Measurements from ENCODE around the gene ADAM22. TPM values are rescaled to one million over a fixed set of nuclear protein-coding genes. Genes with fewer than 3 reads are reported as not detected.

The ADAM22 gene
- total and polyA plus RNA-seq, 7 experiments from 2014 or later: 0.79 to 7.1 (median 2.5) TPM

DNA sequence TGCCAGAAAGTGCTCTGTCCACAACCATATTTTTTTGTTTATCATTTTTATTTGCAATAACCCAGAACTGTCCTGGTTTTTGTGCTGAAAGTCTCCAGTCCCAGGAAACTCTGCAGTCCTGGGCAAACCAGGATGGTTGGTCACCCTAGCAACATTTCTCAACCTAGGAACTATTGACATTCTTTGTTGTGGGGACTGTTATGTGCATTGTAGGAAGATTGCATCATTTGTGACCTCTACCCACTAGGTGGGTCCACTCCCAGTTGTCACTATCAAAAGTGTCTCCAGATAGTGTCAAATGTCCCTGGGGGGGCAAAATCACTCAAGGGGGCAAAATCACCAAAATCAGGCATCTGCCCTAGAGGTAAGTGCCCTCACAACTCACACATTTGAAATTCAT is 299.8 kb downstream of the ADAM22 start:
- DNase-seq (no peak), ATAC-seq (no peak)
- Histone ChIP-seq H3K4me1 (ENCODE audit: control insufficient read depth in 2 of 2, insufficient read depth in 2 of 2, low read length in 2 of 2) (no peaks in the 10 kb centered on the region), H3K4me3 (ENCODE audit: low read length) (no peak overlapping the region), H3K36me3 (ENCODE audit: control insufficient read depth in 2 of 3, insufficient read depth in 3 of 3, low read length in 3 of 3) (no peaks in the 10 kb centered on the region), H3K27ac (ENCODE audit: low read depth, low read length) (no peak overlapping the region), H3K9me3 (ENCODE audit: control insufficient read depth in 2 of 3, low read length in 3 of 3) (no peaks in the 10 kb centered on the region), H3K27me3 (ENCODE audit: control insufficient read depth in 2 of 2, insufficient read depth in 2 of 2, low read length in 2 of 2) (no peaks in the 10 kb centered on the region)
- Mint-ChIP-seq H3K4me3 (no peak overlapping the region), H3K27me3 (peaks cover 15 to 33% (median 22%) of the 10 kb centered on the region in 5 donors), H3K9me3 (peaks cover 0 to 5% (median 3%) of the 10 kb centered on the region in 11 donors), H3K27ac (no peak overlapping the region), H3K4me1 (peaks cover 0 to 4% (median 2%) of the 10 kb centered on the region in 7 donors), H3K36me3 (no peaks in the 10 kb centered on the region)
- intact Hi-C loops (cut with micrococcal nuclease): no loop called here
- ChIA-PET CTCF (no interaction called here), POLR2A (no interaction called here)

DNA sequence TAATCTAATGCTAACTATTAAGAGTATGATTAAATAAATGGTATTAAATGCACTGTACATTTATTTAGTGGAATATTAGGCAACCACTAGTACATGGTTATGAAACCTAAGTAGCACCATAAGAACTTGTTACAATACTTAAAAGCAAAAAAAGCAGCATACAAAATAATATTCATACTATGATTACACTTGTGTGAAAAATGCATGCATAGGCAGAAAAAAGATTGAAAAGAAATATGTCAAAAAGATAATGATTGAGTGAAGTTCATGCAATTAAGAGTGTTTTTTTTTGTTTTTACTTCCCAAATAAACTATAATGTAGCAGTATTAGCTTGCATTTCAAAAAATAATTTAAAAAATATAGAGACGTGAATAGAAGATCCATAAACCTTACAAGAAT is 305.8 kb downstream of the ADAM22 start:
- intact Hi-C loops (cut with micrococcal nuclease): loop anchor here (5.0 kb wide), 3 partner anchors 597 to 1877 kb away; no protein-coding TSS in a partner anchor
- Mint-ChIP-seq H3K27me3 (peaks cover 0 to 20% (median 10%) of the 10 kb centered on the region in 5 donors), H3K27ac (no peak overlapping the region), H3K9me3 (no peaks in the 10 kb centered on the region), H3K36me3 (no peaks in the 10 kb centered on the region), H3K4me3 (no peak overlapping the region), H3K4me1 (peaks cover 0 to 4% (median 2%) of the 10 kb centered on the region in 7 donors)
- H3K9me3 ChIP-seq (ENCODE audit: control insufficient read depth in 2 of 3, low read length in 3 of 3): no peaks in the 10 kb centered on the region
- no peak for DNase-seq
- ChIA-PET POLR2A (no interaction called here), CTCF (no interaction called here)
- no peaks in the 10 kb centered on the region for H3K27me3 ChIP-seq (ENCODE audit: control insufficient read depth in 2 of 2, insufficient read depth in 2 of 2, low read length in 2 of 2)
- H3K4me1 ChIP-seq (ENCODE audit: control insufficient read depth in 2 of 2, insufficient read depth in 2 of 2, low read length in 2 of 2): no peaks in the 10 kb centered on the region
- ATAC-seq: no peak
- no peak overlapping the region for H3K27ac ChIP-seq (ENCODE audit: low read depth, low read length)
- H3K36me3 ChIP-seq (ENCODE audit: control insufficient read depth in 2 of 3, insufficient read depth in 3 of 3, low read length in 3 of 3): no peaks in the 10 kb centered on the region
- H3K4me3 ChIP-seq (ENCODE audit: low read length): no peak overlapping the region

DNA sequence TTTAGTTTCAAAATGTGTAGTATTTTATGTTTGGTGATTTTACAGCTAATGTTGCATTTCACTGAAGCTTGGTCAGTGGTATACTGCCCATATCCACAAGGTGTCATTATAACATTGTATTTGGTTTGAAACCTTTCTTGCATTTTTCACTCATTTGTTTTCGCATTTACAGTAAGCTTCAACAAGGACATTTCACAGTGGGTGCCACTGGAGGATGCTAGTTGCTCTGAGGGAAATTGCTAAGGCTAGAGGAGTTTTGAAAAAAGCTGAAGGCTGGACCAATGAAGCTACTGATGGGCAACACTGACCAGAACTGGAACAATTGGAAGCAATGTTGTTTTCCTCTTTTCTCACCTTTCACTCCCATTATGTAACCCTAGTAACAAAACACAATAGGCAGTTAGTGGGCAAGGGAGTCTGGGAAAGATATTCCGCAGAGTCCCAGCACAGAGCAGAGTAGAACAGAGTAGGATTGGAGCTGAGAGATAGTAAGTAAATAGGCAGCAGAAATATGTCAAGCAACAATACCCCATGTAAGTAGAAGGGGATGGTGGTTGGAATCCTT is 309.4 kb downstream of the ADAM22 start:
- Mint-ChIP-seq H3K27me3 (peaks cover 0 to 23% (median 13%) of the 10 kb centered on the region in 5 donors), H3K36me3 (no peaks in the 10 kb centered on the region), H3K27ac (no peak overlapping the region), H3K4me1 (no peaks in the 10 kb centered on the region), H3K9me3 (no peaks in the 10 kb centered on the region), H3K4me3 (no peak overlapping the region)
- H3K4me3 ChIP-seq (ENCODE audit: low read length): no peak overlapping the region
- peak in 4 of 9 donors; percentile 4 to 13 (median 12) for DNase-seq
- CTCF ChIA-PET: interaction anchor here (0.9 kb wide), 1 partner anchor 1875 kb away, joined by 3 read pairs; no protein-coding TSS in a partner anchor
- H3K36me3 ChIP-seq (ENCODE audit: control insufficient read depth in 2 of 3, insufficient read depth in 3 of 3, low read length in 3 of 3): no peaks in the 10 kb centered on the region
- peak; percentile 77 for ATAC-seq
- H3K9me3 ChIP-seq (ENCODE audit: control insufficient read depth in 2 of 3, low read length in 3 of 3): no peaks in the 10 kb centered on the region
- H3K4me1 ChIP-seq (ENCODE audit: control insufficient read depth in 2 of 2, insufficient read depth in 2 of 2, low read length in 2 of 2): no peaks in the 10 kb centered on the region
- POLR2A ChIA-PET: no interaction called here
- no peaks in the 10 kb centered on the region for H3K27me3 ChIP-seq (ENCODE audit: control insufficient read depth in 2 of 2, insufficient read depth in 2 of 2, low read length in 2 of 2)
- no peak overlapping the region for H3K27ac ChIP-seq (ENCODE audit: low read depth, low read length)
- intact Hi-C loops (cut with micrococcal nuclease): loop anchor here (5.0 kb wide), 3 partner anchors 594 to 1874 kb away; no protein-coding TSS in a partner anchor

DNA sequence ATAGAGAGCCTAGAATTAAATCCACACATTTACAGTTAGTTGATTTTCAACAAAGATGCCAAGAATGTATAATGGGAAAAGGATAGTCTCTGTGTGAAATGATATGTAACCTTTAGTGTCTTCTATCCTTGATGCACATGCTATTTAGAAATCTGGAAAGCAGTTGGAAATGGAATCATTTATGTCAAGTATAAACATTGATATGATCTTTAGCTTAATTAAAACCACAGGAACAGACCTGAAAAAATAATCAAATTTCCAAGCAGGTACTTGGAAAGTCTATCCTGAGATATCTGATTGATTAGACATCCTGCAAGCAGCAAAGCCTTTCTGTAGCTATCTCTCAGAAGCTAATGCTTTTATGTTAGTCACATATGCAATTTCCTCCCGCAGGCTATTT is 310.2 kb downstream of the ADAM22 start:
- H3K4me3 Mint-ChIP-seq: no peak overlapping the region
- CTCF ChIA-PET: no interaction called here

More for the DNA sequence above, 310.2 kb downstream of the ADAM22 start:
- intact Hi-C loops (cut with micrococcal nuclease): loop anchor here (2.0 to 5.0 kb wide), 5 partner anchors 23 to 1873 kb away; partner anchors contain the start of gene SRI (in 1 of the 2)
- Mint-ChIP-seq H3K4me1 (no peaks in the 10 kb centered on the region), H3K27me3 (peaks cover 0 to 23% (median 13%) of the 10 kb centered on the region in 5 donors), H3K9me3 (no peaks in the 10 kb centered on the region), H3K36me3 (no peaks in the 10 kb centered on the region), H3K27ac (no peak overlapping the region)
- POLR2A ChIA-PET: no interaction called here
- no peak overlapping the region for H3K27ac ChIP-seq (ENCODE audit: low read depth, low read length)
- H3K4me3 ChIP-seq (ENCODE audit: low read length): no peak overlapping the region
- DNase-seq (no peak), ATAC-seq (no peak)
- H3K36me3 ChIP-seq (ENCODE audit: control insufficient read depth in 2 of 3, insufficient read depth in 3 of 3, low read length in 3 of 3): no peaks in the 10 kb centered on the region
- no peaks in the 10 kb centered on the region for H3K27me3 ChIP-seq (ENCODE audit: control insufficient read depth in 2 of 2, insufficient read depth in 2 of 2, low read length in 2 of 2)
- H3K9me3 ChIP-seq (ENCODE audit: control insufficient read depth in 2 of 3, low read length in 3 of 3): no peaks in the 10 kb centered on the region
- no peaks in the 10 kb centered on the region for H3K4me1 ChIP-seq (ENCODE audit: control insufficient read depth in 2 of 2, insufficient read depth in 2 of 2, low read length in 2 of 2)

Other genes starting within 250 kb of the ADAM22 start
- 10 to 100 TPM; 15.2 to 50.2 (median 27.5) TPM for gene SLC25A40, start 57.9 kb upstream of the ADAM22 start, total RNA-seq
- gene SLC25A40, start 57.9 kb upstream of the ADAM22 start, polyA plus RNA-seq: 10 to 100 TPM; 10.7 to 11.0 TPM
- 10 to 100 TPM; 31.2 to 46.5 (median 38.4) TPM for gene DBF4, start 57.8 kb upstream of the ADAM22 start, total RNA-seq
- 10 to 100 TPM; 21.2 to 27.7 TPM for gene DBF4, start 57.8 kb upstream of the ADAM22 start, polyA plus RNA-seq